Body of pancreas (tissue), 4 donors: Measurements from ENCODE around the gene MRPL4. TPM values are rescaled to one million over a fixed set of nuclear protein-coding genes. Genes with fewer than 3 reads are reported as not detected.

Experiments
- ATAC-seq: fragments of 150-250 bp; one replicate; pipeline ENCODE4 v1.9.1; 2016
- DNase-seq, 4 donors: peaks; one replicate each; pipeline ENCODE4 v3.0.0-alpha.2; 2019
- H3K27ac ChIP-seq, 4 donors: fragments of 200-600 bp; sonication (generic); 1 replicate in 3 of 4; 2 replicates in 1 of 4; pipeline versions ENCODE4 v1.5.1 to v1.6.1; 2016 to 2019; ENCODE audit warnings: mild to moderate bottlenecking in 1 of 4, mixed read lengths in 1 of 4, moderate library complexity in 1 of 4
- H3K27me3 ChIP-seq, 2 donors: fragments of 200-600 bp; sonication (generic); one replicate each; pipeline ENCODE4 v1.6.0; 2016; ENCODE audit warnings: mild to moderate bottlenecking in 1 of 2
- H3K36me3 ChIP-seq, 2 donors: fragments of 200-600 bp; sonication (generic); replicated peaks in 1 of 2; 2 replicates each; pipeline ENCODE4 v1.5.1; 2016; ENCODE audit warnings: low read depth in 2 of 2; ENCODE audit not compliant: insufficient read depth in 1 of 2
- H3K4me1 ChIP-seq: fragments of 200-600 bp; sonication (generic); one replicate; pipeline ENCODE4 v1.6.0; 2016
- H3K4me3 ChIP-seq, 2 donors: fragments of 200-600 bp; sonication (generic); 1 replicate in 1 of 2; 2 replicates in 1 of 2; pipeline ENCODE4 v1.5.1; 2016 to 2019
- H3K9me3 ChIP-seq, 3 donors: fragments of 200-600 bp; sonication (generic); 1 replicate in 2 of 3; 2 replicates in 1 of 3; pipeline ENCODE4 v1.5.1; 2016
- POLR2A ChIP-seq, 3 donors: fragments of 450-650 bp; IDR thresholded peaks; one replicate each; pipeline ENCODE4 v1.6.1; 2016; ENCODE audit warnings: antibody characterized with exemption in 3 of 3, mild to moderate bottlenecking in 2 of 3
- WGBS, 2 donors: methylation state at CpG; one replicate each; pipeline ENCODE4 v1.1.5; 2017; 5-methylcytosine and 5-hydroxymethylcytosine counted together
- intact Hi-C: fragments of 100-400 bp; cut with DNase I; formaldehyde crosslinking; loops from one replicate; pipeline ENCODE4 v1.15.1; 2023
- total RNA-seq, 2 donors: library from RNA; depleted of rRNA; stranded (reverse); fragments of >200 nt; gene quantifications; one replicate each; pipeline ENCODE4 v1.1.0, GENCODE V29; 2016
- TF ChIP-seq, protein P1 (sequence below), 7 experiments: fragments of 450-650 bp in 4 of 7; fragments of 200-600 bp in 3 of 7; sonication (generic) in 3 of 7; IDR thresholded peaks; one replicate each; pipeline ENCODE4 v1.5.1; 2016 to 2019; ENCODE audit warnings: antibody characterized with exemption in 7 of 7

Gene MRPL4
- total RNA-seq, 2 donors from 2014 or later, result 17.9 to 18.1 TPM

DNA sequence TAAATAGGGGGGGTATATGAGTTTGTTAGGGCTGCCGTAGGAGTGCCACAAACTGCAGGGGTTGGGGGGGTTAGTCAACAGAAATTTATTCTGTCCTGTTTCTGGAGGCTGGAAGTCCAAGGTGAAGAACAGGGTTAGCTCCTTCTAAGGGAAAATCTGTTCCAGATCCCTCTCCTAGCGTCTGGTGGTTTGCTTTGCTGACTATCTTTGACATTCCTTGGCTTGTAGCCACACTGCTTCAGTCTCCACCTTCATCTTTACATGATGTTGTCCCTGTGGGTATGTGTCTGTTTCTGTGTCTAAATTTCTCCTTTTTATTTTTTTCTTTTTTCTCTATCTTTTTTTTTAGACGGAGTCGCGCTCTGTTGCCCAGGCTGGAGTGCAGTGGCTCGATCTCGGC is 10.8 kb downstream of the MRPL4 start:
- peaks cover 0 to 6% of the 10 kb centered on the region in 2 donors for H3K36me3 ChIP-seq
- H3K27me3 ChIP-seq, result no peaks in the 10 kb centered on the region
- H3K4me3 ChIP-seq, result no peak overlapping the region
- no peak for TF ChIP-seq POLR2A (IDR thresholded peaks at IDR 0.05)
- intact Hi-C loops, result no loop called here
- no peaks in the 10 kb centered on the region for H3K9me3 ChIP-seq
- WGBS, 2 donors, result 65 to 76% methylated on average over 7 of the region's 7 CpGs
- no peak for DNase-seq
- H3K27ac ChIP-seq, result no peak overlapping the region
- peaks cover 3% of the 10 kb centered on the region for H3K4me1 ChIP-seq
- no peak for ATAC-seq

DNA sequence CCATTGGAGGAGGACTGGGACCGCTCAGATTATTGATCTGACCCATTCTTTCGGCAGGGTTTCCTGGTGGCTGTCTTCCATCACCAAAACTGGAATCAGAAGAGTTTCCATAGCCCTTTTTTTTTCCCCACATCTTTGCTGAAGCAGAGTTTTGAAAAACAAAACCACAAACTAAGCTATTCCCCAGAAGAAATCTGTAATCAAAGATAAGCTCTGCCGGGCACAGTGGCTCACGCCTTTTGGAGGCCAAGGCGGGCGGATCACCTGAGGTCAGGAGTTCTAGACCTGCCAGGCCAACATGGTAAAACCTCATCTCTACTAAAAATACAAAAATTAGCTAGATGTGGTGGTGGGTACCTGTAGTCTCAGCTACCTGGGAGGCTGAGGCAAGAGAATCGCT is 14.7 kb downstream of the MRPL4 start:
- intact Hi-C loops, result no loop called here
- 57 to 64% methylated on average over 7 of the region's 7 CpGs for WGBS, 2 donors
- no peak for DNase-seq
- H3K36me3 ChIP-seq, result no peaks in the 10 kb centered on the region
- H3K4me3 ChIP-seq, result no peak overlapping the region
- peaks cover 0 to 10% of the 10 kb centered on the region in 2 donors for H3K27me3 ChIP-seq
- ATAC-seq, result no peak
- peaks cover 23% of the 10 kb centered on the region for H3K4me1 ChIP-seq
- no peaks in the 10 kb centered on the region for H3K9me3 ChIP-seq
- TF ChIP-seq POLR2A (IDR thresholded peaks at IDR 0.05), result no peak
- TF ChIP-seq, protein P1, sequence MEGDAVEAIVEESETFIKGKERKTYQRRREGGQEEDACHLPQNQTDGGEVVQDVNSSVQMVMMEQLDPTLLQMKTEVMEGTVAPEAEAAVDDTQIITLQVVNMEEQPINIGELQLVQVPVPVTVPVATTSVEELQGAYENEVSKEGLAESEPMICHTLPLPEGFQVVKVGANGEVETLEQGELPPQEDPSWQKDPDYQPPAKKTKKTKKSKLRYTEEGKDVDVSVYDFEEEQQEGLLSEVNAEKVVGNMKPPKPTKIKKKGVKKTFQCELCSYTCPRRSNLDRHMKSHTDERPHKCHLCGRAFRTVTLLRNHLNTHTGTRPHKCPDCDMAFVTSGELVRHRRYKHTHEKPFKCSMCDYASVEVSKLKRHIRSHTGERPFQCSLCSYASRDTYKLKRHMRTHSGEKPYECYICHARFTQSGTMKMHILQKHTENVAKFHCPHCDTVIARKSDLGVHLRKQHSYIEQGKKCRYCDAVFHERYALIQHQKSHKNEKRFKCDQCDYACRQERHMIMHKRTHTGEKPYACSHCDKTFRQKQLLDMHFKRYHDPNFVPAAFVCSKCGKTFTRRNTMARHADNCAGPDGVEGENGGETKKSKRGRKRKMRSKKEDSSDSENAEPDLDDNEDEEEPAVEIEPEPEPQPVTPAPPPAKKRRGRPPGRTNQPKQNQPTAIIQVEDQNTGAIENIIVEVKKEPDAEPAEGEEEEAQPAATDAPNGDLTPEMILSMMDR (IDR thresholded peaks at IDR 0.05), result no peak
- peak overlapping the region in 1 of 4 donors; percentile 1 for H3K27ac ChIP-seq

DNA sequence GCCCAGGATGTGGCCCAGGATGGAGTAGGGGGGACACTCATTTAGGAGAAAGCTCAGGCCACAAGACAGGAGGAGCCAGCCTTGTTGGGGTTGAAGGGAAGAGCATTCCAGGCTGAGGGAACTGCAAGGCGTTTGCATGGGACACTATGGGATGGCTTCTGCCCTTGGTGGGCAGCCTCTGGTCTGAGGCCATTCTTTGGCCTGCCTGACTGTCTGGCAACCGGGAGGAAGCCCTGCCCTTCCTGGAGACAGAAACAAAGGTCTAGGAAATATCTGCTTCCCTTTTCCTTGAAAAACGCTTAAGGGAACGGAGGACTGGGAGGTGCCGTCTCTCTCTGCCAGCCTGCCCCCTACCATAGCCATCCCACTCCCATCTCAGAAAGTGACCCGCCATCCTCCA is 16.1 kb downstream of the MRPL4 start:
- no peaks in the 10 kb centered on the region for H3K9me3 ChIP-seq
- intact Hi-C loops, result no loop called here
- peaks cover 23% of the 10 kb centered on the region for H3K4me1 ChIP-seq
- peak overlapping the region in 2 of 4 donors; percentile 18 to 39 for H3K27ac ChIP-seq
- no peak overlapping the region for H3K4me3 ChIP-seq
- H3K36me3 ChIP-seq, result no peaks in the 10 kb centered on the region
- TF ChIP-seq POLR2A (IDR thresholded peaks at IDR 0.05), result no peak
- TF ChIP-seq, protein P1 (IDR thresholded peaks at IDR 0.05), result no peak
- no peak for DNase-seq
- WGBS, 2 donors, result 51 to 74% methylated on average over 4 to 6 of the region's 6 CpGs
- peaks cover 0 to 10% of the 10 kb centered on the region in 2 donors for H3K27me3 ChIP-seq
- ATAC-seq, result no peak

DNA sequence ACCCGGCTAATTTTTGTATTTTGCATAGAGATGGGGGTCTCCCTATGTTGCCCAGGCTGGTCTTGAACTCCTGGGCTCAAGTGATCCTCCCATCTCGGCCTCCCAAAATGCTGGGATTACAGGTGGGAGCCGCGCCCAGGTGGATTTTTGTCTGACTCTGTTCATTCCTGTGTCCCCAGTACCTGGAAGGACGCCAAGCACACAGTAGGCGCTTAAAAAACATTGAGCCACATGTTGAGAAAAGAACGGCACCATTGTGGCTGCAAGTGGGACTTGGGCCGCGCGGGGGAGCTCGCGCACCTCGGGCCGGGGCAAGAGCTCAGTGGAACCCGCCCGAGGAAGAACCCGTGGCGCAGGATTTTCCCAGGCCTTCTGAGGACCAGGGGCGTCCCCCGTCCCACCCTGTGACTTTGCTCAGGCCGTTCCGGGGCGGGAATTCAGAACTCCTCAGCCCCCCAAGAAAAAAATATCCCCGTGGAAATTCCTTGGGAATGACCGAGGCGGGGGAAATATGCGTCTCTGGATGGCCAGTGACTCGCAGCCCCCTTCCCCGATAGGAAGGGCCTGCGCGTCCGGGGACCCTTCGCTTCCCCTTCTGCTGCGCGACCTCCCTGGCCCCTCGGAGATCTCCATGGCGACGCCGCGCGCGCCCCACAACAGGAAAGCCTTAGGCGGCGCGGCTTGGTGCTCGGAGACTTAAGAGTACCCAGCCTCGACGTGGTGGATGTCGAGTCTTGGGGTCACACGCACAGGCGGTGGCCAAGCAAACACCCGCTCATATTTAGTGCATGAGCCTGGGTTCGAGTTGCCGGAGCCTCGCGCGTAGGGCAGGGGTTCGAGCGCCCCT is 17.5 kb downstream of the MRPL4 start:
- no peaks in the 10 kb centered on the region for H3K9me3 ChIP-seq
- WGBS, 2 donors, result 3 to 5% methylated on average over 8 to 49 of the region's 59 CpGs
- TF ChIP-seq, protein P1 (IDR thresholded peaks at IDR 0.05), result peak; percentile 79 to 95 (median 93)
- TF ChIP-seq POLR2A (IDR thresholded peaks at IDR 0.05), result no peak
- H3K4me1 ChIP-seq, result peaks cover 23% of the 10 kb centered on the region
- ATAC-seq (peak; percentile 71), DNase-seq (peak; percentile 78 to 84 (median 80))
- no peak overlapping the region for H3K4me3 ChIP-seq
- no peaks in the 10 kb centered on the region for H3K36me3 ChIP-seq
- intact Hi-C loops, result loop anchor here (2.0 kb wide), 1 partner anchor 117 kb away; no protein-coding TSS in a partner anchor
- H3K27ac ChIP-seq, result peak overlapping the region in 3 of 4 donors; percentile 10 to 85 (median 75)
- peaks cover 0 to 10% of the 10 kb centered on the region in 2 donors for H3K27me3 ChIP-seq

DNA sequence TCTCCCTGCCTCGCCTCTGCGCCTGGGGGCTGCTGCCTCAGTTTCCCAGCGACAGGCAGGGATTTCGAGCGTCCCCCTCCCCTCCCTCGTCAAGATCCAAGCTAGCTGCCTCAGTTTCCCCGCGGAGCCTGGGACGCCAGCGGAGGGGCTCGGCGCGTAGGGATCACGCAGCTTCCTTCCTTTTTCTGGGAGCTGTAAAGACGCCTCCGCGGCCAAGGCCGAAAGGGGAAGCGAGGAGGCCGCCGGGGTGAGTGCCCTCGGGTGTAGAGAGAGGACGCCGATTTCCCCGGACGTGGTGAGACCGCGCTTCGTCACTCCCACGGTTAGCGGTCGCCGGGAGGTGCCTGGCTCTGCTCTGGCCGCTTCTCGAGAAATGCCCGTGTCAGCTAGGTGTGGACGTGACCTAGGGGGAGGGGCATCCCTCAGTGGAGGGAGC is 18.2 kb downstream of the MRPL4 start:
- H3K27me3 ChIP-seq, result peaks cover 0 to 10% of the 10 kb centered on the region in 2 donors
- 3% methylated on average over 37 of the region's 37 CpGs; no CpG with 5 or more reads in 1 of the 2 donors for WGBS, 2 donors
- DNase-seq (peak; percentile 40 to 78 (median 48)), ATAC-seq (peak; percentile 24)
- H3K4me3 ChIP-seq, result no peak overlapping the region
- peaks cover 23% of the 10 kb centered on the region for H3K4me1 ChIP-seq
- H3K27ac ChIP-seq, result peak overlapping the region in 3 of 4 donors; percentile 10 to 85 (median 75)
- no peaks in the 10 kb centered on the region for H3K36me3 ChIP-seq
- no peak for TF ChIP-seq POLR2A (IDR thresholded peaks at IDR 0.05)
- TF ChIP-seq, protein P1 (IDR thresholded peaks at IDR 0.05), result no peak
- intact Hi-C loops, result loop anchor here (2.0 kb wide), 1 partner anchor 117 kb away; no protein-coding TSS in a partner anchor
- H3K9me3 ChIP-seq, result no peaks in the 10 kb centered on the region
